ENCODE results near the gene TUBB3.

TUBB3 gene

DNA sequence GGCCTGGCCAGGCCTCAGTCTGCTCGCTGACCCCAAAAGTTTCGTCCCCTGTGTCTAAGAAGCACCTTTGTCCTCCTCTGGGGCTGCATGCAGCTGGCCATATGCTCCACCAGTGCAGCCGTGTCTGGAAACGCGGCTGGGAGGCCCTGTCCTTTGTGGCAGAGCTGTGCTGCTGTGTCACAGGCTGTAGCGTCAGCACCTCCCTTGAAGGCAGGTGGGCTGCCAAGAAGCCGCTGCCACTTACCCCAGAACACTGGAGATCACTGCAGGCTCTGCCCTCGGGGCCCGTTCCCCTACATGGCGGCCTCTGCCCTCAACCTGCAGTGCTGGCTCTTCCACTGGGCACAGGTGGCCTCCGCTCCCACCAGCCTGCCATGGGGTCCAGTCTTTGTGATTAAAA, 20.2 kb upstream of the TUBB3 start:
- TF ChIP-seq, protein P1, sequence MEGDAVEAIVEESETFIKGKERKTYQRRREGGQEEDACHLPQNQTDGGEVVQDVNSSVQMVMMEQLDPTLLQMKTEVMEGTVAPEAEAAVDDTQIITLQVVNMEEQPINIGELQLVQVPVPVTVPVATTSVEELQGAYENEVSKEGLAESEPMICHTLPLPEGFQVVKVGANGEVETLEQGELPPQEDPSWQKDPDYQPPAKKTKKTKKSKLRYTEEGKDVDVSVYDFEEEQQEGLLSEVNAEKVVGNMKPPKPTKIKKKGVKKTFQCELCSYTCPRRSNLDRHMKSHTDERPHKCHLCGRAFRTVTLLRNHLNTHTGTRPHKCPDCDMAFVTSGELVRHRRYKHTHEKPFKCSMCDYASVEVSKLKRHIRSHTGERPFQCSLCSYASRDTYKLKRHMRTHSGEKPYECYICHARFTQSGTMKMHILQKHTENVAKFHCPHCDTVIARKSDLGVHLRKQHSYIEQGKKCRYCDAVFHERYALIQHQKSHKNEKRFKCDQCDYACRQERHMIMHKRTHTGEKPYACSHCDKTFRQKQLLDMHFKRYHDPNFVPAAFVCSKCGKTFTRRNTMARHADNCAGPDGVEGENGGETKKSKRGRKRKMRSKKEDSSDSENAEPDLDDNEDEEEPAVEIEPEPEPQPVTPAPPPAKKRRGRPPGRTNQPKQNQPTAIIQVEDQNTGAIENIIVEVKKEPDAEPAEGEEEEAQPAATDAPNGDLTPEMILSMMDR (IDR thresholded peaks at IDR 0.05; ENCODE audit: low read depth, low read length): no peak
- DNase-seq (ENCODE audit: low read depth in 2 of 2): no peak
- H3K4me3 ChIP-seq (replicated peaks in 1 of 2; ENCODE audit: low read depth in 2 of 2, low read length in 2 of 2): no peak overlapping the region

DNA sequence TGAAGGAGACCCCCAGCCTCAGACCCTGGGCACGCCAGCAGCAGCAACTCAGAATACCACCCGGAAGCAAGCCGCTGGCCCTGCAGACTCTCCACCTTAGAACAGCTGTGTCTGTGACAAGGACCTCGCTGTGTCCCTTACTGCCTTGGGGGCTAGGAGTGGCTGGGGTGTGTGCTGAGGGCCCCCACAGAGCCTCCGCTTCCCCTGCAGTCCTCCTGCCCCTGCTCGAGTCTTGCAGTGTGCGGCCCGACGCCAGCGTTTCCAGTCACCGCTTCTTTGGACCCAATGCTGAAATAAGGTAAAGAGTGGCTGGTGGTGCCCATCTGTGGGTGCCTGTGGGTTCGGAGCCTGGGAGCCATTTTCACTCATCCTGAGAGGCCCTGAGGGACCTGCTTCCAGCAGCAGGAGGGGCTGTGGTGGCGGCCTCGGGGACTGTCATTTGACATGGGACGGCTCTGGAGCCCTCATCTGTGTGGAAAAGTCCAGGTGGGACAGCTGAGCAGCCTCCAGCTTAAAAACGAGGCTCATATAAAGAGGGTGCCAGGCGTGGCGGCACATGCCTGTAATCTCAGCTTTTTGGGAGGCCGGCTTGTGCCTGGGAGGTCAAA, 19.1 kb upstream of the TUBB3 start:
- TF ChIP-seq, protein P1 (IDR thresholded peaks at IDR 0.05; ENCODE audit: low read depth, low read length): no peak
- no peak overlapping the region for H3K4me3 ChIP-seq (replicated peaks in 1 of 2; ENCODE audit: low read depth in 2 of 2, low read length in 2 of 2)
- no peak for DNase-seq (ENCODE audit: low read depth in 2 of 2)

DNA sequence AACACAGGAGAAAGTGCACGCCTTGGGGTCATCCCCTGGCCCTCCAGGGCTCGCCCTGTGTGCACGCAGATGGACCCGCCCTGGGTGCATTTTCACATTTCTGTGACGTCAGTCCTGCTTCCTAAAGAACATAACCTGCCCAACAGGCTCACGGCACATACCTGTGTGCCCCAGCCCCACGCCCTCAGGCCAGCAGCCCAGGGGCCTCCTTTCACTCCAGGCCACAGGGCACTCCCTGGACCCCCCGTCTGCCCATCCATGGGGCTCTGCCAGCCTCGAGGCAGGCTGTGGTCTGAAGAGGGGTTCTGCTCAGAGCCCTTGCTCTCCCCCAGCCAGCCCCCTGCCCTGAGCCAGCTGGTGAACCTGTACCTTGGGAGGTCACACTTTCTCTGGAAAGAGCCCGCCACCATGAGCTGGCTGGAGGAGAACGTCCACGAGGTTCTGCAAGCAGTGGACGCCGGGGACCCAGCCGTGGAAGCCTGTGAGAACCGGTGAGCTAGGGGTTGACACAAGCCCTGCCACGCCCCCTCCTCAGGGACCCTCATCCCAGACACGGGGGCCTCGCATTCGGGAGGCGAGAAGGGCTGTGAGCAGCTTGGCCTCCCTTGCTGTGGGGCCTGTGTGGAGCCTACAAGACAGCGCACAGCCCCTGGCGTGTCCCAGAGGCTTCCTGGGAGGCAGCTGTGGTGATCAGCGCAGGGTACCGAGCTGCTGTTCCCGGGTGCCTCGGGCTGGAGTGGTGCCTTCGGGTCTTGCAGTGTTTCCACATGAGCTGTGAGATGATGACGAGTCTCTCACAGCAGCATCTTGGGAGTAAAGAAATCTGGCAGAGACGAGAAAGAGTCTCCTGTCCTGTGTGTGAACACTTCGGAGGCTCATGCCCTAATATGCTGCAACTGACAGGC, 18.3 kb upstream of the TUBB3 start:
- H3K4me3 ChIP-seq (replicated peaks in 1 of 2; ENCODE audit: low read depth in 2 of 2, low read length in 2 of 2): no peak overlapping the region

DNA sequence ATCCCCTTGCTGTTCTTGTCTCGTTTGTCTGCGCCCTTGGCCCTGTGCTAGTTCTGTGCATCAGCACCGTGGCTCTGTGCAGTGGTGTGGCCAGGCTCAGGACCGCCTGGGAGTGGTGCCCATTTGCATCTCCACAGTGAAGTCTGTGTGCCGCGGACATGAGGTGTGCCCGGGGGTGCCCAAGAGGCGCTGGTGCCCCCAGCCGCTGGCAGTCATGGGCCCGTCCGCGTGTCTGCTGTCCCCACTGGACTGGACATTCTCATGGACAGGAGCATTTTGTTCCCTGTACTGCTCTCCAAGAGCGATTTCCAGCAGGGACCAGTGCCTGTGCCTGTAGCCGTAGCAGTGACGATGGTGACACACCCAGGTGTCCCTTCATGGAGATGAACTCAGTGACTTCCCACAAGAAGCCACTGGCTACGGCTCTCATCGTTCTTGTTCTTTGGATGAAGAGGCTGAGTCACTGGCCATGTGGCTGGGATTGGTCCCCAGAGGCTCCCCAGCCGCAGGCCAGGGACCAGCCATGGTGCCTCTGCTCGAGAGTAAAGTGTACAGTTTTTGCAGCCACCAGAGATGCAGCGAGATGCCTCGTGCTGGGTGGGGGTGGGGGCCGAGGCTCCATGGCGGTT, 17.5 kb upstream of the TUBB3 start:
- TF ChIP-seq, protein P1 (IDR thresholded peaks at IDR 0.05; ENCODE audit: low read depth, low read length): no peak
- no peak overlapping the region for H3K4me3 ChIP-seq (replicated peaks in 1 of 2; ENCODE audit: low read depth in 2 of 2, low read length in 2 of 2)
- DNase-seq (ENCODE audit: low read depth in 2 of 2): peak in 1 of 2 donors; percentile 40

More for the DNA sequence above, 18.3 kb upstream of the TUBB3 start:
- no peak for DNase-seq (ENCODE audit: low read depth in 2 of 2)
- TF ChIP-seq, protein P1 (IDR thresholded peaks at IDR 0.05; ENCODE audit: low read depth, low read length): no peak

DNA sequence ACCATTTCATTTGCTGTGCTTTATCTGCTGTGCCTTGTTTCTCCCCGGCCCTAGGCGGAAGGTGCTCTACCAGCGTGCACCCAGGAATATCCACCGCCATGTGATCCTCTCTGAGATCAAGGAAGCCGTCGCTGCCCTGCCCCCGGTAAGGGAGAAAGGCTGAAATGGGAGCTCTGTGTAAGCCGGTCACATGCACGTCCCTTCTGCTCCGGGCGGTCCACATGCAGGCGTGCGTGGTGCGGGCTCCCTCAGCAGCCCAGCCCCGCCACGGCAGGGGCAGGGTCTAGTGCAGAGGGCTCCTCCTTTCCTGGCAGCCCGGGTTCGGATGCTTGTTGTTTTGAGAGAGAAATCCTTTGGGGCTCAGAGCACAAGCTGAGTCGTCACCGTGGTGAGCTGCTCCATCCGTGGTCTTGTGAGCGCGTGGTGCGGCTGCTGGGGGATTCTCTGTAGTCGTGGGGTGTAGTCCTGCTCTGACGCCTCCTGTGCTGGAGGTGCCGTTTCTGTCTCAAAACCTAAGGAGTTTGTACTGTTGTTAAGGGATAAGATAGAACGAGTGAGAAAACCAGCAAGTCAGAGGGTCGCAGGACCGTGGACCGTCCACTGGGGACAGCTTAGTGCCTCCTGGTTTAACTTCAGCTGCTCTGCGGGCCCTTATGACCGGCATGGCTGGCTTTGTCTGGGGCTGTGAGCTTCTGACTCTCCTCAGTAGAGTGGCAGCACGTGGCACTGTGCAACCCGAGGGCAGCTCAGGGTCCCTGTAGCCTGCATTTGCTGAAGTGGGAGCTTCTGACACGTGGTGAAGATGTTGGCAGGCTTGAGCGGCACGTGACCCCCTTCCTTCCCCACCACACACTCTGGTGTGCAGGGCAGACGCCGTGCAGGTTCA, 16.8 kb upstream of the TUBB3 start:
- DNase-seq (ENCODE audit: low read depth in 2 of 2): no peak
- H3K4me3 ChIP-seq (replicated peaks in 1 of 2; ENCODE audit: low read depth in 2 of 2, low read length in 2 of 2): no peak overlapping the region
- TF ChIP-seq, protein P1 (IDR thresholded peaks at IDR 0.05; ENCODE audit: low read depth, low read length): no peak
